ENCODE data around the gene CACNA2D3.
"Not testable (repeated sequence)": the region's sequence is repeated elsewhere in the genome, so short reads cannot be mapped to it uniquely, and the experiment has no call there.

CACNA2D3 gene

DNA sequence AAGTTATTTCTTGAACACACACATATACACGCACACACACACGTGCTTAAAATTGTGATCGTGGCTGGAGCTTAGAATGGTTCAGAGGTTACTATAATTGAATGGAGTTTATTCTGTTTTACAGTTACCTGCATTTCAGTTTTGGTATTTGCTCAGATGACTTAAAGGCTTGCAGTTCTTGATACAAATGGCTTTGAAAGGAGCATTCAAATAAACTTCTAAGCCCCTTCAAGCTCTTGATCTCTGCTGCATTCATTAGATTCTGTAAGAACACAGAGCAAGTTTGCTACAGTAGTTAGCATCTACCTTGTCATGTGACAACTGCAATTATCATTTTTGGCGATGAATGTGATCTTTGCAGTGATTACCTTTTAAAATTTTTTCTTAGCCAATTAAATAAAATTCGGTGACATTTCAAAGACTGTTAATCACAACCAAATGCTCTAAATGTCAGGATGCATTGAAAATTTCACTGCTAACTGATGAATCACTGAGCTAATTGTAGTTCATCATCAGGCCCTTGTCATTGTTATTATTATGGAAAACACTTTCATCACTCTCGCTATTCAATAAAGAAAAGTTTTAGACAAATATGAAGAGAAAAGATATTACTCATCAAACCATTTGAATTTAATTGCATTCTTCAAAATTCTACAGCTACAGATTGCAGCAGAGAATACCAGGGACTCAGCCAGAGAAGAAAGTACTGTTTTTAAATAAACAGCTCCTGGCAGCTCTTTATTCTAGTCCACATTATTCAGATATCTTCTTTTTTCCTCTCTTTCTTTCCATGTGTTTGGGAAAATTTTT lies 509.4 kb downstream of the CACNA2D3 start:
- DNase-seq (ENCODE audit: low read depth), result no peak

DNA sequence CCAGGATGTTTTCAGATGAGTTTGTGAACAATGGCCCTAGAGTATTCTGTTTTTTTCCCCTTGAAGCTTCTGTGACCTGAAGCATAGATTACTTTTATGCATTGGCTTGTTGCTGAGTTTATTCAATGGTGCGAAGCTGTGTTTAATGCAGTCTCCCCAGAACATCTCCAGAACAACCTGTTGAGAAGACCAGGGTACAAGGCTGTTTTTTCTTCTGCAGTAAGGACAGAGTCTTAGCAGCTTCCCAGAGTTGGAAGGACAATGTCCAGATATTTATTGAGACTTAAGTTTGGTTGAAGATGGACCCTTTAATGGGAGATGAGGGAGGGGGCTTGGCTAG lies 509.9 kb downstream of the CACNA2D3 start:
- DNase-seq (ENCODE audit: low read depth), result no peak

- DNase-seq (ENCODE audit: low read depth), result no peak
These were observed 510.5 kb downstream of the CACNA2D3 start for GRCh38 chr3:54632834-54633233.

GRCh38 chr3:54633444-54634121 lies 511.2 kb downstream of the CACNA2D3 start:
- DNase-seq (ENCODE audit: low read depth), result no peak

- DNase-seq (ENCODE audit: low read depth), result no peak
These were observed 511.7 kb downstream of the CACNA2D3 start for GRCh38 chr3:54634122-54634469.

- DNase-seq (ENCODE audit: low read depth), result not testable (repeated sequence)
These were observed 517.5 kb downstream of the CACNA2D3 start for GRCh38 chr3:54639790-54640372.

DNA sequence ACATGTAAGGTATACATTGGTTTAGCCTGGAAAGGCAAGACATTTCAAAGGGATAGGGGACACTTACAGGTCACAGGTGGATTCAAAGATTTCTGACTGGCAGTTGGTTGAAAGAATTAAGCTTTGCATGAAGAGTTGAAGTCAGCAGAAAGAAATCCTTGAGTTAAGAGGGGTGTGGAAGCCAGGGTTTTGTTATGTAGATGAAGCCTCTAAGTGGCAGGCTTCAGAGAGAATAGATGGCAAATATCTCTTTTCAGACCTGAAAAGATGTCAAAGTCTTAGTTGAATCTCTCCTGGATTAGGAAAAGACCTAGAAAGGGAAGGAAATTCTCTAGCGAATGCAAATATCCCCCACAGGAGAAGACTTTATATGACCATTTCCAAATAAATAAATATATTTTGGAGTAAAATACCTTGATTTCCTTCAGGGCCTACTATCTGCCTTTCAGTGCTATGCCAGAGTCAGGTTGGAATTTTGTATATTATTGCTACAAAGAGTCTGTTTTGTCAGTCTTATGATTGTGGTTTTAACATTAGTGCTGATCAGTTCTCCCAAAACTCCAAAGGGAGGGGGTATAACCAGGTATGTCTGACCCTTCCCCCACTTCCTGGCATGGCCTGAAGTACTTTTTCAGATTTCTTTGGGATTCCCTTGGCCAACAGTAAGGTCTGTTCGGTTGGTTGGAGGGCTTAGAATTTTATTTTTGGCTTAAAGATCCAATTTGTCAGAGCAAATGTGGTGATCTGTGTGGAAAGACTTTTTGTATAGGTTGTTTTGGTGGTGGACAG lies 519.1 kb downstream of the CACNA2D3 start:
- DNase-seq (ENCODE audit: low read depth), result no peak

DNA sequence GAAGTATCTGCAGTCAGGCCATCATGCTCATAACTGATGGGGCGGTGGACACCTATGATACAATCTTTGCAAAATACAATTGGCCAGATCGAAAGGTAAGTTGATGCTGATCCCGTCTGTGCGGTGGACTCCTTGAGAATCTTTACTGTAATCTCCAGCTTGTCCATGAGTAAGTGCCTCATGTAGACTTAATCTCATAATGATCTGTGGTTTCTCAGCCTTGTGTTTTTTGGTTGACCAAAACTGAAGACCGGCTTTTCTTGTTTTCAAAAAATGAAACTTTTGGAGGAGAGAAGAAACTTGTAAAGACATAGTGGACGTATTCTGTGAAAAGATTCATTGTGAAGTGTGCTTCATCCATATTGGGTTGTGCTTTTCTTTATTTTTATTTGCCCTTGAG lies 519.8 kb downstream of the CACNA2D3 start:
- no peak for DNase-seq (ENCODE audit: low read depth)

DNA sequence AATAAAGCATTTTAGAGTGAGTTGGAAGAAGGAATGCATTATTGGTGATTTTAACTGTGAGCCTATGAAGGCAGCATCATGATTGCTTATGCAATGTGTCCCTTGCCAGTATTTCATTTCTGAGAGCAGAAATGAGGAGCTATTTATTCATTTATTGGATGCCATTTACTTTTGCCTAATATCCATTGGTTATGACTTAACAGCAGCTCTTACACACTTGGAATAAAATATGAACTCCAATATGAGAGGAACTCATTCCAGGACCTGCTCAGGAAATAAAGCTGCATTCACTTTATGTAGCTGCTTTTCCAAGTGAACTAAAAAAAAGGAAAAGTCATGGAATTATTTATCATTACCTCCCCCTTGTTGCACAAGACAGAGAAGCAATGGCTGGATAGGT lies 525.4 kb downstream of the CACNA2D3 start:
- DNase-seq (ENCODE audit: low read depth), result no peak

DNA sequence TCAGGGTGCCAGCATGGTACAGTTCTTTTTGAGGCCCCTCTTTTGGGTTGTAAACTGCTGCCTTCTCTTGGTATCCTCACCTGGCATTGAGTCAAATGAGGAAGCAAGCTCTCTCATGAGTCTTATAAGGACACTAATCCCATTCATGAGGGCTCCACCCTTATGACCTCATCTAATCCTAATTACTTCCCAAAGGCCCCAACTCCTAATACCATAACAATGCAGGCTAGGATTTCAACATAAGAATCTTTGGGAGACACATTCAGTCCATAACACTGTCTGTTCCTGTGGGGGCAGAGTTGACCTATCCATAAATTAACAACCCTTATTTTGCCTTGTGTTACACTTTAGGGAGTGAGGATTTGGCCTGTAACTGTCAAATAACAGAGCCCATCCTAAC lies 527.2 kb downstream of the CACNA2D3 start:
- DNase-seq (ENCODE audit: low read depth), result no peak

GRCh38 chr3:54653456-54654195 lies 531.3 kb downstream of the CACNA2D3 start:
- no peak for DNase-seq (ENCODE audit: low read depth)

DNA sequence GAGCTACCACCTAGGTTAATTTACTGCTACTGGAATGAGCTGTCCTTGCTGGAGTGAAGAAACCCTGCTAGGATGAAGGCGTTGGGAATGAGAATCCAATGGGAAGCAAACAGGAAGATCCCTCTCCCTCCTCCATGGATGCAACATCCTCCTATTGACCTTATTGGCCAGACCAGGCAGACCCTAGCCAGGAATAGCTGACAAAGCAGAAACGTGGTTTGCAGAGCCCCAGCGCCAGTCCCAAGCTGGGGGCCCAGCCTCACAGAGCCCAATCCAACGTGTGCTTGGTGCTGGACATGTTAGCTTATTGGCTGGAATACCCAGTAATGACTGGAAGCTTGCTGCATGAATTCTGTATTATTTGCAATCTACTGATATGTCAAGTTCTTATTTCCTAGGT lies 532.4 kb downstream of the CACNA2D3 start:
- no peak for DNase-seq (ENCODE audit: low read depth)

DNA sequence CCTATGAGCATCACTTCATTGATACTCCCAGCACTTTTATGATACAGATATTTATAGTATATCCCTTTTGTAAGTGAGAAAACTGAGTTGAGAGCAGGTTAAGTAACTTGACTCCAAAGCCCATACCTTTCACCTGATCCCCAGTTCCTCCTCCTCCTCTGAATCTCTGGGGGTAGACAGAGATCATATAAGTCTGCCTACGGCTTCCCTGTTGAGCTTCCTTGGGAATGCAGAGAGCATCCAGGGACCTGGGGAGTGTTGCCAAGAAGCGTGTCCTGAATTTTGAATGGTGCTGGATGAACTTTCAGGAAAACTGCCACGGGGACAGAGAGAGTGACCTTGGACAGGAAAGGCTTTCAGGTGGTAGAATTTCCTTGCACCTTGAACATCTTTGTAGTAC lies 537.0 kb downstream of the CACNA2D3 start:
- no peak for DNase-seq (ENCODE audit: low read depth)

DNA sequence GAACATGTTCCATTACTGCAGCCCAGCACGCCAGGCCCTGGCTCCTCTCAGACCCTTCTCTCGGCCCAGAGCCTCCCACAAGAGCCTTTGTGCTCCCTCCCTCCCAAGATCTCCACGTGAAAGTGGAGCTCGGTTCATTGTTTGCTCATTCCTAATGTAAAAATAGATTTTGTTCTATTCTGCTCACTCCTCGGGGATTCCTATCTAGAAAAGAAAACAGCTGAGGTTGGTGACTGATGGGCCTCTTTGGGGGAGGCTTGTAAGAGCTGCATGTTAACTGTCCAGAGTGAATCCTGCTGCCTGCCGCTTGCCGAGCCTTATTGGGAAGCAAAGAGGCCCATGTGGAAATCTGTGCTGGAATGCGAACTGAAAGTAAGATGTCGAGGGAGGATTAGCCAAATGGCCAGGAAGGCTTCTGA lies 538.4 kb downstream of the CACNA2D3 start:
- DNase-seq (ENCODE audit: low read depth), result peak; percentile 2

DNA sequence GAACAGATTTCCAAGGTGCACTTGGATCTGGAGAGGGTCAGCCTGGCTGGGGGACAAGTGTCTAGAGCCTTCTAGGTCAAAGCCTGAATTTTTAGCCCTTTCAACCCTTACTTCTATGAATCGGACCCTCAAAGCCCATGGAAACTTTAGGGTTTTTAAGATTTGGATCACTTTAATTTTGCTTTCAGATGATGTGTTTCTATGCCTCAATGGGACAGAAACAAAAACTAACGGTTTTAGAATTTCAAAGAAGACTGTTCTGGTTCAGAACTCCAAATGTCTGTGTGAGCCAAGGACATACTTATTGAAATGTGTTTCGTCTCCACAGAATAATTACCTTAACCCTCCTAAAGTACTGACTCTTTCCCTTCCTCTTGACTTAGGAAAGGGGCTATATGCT lies 538.8 kb downstream of the CACNA2D3 start:
- no peak for DNase-seq (ENCODE audit: low read depth)

DNA sequence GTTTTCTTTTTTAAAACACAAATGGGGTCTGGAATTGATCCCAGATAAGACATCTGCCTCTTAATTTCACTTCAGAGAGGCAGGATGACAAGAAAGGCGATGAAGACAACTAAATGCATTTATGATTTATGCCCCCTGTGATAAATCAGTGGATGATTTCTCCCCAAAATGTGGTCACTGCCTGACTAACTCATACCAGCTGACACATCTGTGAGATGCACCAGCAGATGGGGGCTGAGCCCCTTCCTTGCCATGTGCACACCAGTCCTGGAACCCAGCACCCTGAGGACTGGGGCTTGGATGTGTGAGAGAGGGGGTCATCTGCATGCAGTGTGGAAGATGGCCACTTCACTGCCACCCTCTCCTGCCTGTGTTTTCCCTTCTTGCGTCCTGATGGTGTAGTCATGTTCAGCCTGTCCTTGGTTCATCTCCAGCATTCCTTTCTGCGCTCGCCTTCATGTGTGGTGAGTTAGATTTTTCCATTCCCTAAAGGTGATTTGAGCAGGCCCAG lies 541.2 kb downstream of the CACNA2D3 start:
- DNase-seq (ENCODE audit: low read depth), result no peak

DNA sequence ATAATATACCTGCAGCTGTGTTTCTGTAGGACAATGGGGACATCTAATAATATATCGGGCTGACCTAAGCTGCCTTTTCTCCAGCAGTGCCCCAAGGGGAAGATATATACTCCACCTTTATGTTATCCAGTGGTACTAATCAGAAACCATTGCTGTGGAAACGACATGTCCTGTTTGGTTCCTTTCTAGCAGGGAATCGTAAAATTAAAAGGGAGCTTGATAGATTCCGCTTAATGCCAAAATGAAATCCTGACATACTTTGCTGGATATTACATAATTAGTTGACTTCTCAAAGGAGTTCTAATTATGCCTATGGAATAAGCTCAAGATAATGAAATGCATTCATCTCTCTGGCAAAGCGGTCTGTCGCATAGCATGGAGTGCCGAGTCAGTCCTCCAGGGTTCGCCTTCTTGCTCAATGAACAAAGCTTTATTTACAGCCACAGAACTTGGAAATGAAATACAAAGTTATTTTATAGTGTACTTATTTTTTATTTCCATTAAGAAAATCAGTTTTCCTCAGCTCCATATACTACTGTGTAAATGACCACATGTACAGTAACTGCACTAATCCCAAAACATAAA lies 542.8 kb downstream of the CACNA2D3 start:
- DNase-seq (ENCODE audit: low read depth), result no peak

GRCh38 chr3:54668236-54668635 lies 545.9 kb downstream of the CACNA2D3 start:
- DNase-seq (ENCODE audit: low read depth), result no peak

DNA sequence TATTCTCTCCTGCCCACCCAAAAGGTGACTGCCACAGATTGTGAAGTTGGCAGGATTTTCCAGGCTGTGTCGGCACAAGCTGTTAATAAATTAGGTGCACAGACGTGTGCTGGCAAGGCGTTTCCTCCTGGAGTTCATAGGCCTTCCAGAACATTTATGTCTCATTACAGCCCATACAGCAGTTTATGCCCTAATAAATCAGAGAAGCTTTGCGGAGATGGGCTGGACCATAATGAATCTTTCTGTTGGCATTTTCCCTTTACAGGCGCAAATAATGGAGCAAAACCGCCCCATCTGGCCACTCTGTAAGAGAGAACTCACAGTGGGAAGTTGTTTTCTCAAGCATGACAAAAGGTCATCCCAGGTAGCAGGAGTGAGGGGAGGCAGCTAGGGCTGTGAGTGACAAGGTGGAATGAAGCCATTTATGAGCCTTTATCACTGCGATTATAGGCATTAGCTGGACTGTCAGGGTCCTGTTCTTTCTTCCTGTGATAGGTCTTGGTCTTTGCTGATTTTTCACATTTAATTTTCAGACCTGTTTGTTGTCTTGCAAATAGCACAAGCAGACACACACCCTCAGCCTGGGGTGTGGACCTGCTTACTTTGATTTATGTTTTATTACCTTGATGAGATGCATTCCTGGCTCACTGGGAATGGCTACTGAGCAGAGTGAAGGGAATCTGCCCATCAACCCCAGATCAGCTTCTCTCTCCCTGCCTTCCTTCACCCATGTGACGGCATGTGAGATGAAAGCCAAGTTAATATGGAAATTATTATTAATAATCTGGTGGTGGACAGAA lies 548.0 kb downstream of the CACNA2D3 start:
- DNase-seq (ENCODE audit: low read depth), result no peak

DNA sequence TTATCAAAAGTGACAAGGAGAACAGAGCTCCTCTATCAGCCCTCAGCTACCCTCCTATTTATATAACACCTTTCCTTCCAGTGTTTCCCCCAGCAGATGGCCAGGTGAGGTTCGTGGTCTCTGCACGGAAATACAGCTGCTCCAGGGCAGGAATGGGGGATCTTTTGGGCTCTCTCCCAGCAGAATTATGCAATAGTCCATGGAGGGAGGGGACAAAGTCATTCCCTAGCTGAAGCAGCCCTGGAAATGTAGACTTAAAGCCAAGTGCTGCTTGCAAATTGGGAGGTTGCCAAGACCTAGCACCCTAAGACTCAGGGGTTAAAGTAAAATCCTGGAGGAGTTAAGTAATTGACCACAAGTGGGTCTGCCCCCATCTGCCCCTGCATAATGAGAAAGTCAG lies 549.2 kb downstream of the CACNA2D3 start:
- no peak for DNase-seq (ENCODE audit: low read depth)

DNA sequence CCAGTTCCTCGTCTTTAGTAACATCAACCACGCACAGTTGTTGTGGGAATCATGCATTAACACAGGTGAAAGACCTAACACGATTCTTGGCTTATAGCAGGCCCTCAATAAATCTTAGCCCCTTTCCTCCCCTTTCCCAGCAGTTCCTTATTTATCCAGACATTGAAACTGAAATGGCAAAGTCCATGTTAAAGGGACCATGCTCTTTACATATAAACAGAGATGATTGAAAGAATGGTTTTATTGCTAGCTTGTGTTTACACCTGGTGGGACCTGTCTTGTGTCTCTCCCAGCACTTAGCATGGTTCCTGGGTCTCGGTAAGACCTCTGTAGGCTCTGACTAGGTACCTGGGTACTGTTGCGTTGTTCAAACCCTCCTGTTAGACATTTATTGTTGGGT lies 553.7 kb downstream of the CACNA2D3 start:
- no peak for DNase-seq (ENCODE audit: low read depth)
